NCI-H510A (cell line): Measurements from ENCODE around the gene VEPH1.
"Not testable (repeated sequence)": the region's sequence is repeated elsewhere in the genome, so short reads cannot be mapped to it uniquely, and the experiment has no call there.

ENCODE experiments used
- DNase-seq: peaks from one replicate; lab custom pipeline; 2025; lab: John Stamatoyannopoulos, UW

The VEPH1 gene

DNA sequence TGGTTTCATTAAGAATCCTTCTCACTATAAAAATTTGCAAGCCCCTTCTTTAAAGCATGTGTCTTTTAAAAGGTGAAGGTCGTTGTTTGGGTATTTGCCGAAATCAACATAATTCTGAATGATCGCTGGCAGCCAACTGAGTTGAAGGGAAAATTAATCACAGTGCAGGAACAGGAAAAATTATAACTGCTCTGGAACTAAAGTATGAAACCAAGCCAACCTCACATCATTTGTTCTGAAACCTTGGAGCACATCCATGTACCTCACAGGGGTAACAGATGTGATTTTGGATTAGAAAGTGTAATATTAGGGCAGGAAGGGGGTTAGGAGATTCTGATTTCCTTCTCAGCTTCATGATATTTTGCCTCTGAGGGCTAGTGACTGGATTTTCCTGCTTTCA lies 118.7 kb downstream of the VEPH1 start:
- DNase-seq: no peak

DNA sequence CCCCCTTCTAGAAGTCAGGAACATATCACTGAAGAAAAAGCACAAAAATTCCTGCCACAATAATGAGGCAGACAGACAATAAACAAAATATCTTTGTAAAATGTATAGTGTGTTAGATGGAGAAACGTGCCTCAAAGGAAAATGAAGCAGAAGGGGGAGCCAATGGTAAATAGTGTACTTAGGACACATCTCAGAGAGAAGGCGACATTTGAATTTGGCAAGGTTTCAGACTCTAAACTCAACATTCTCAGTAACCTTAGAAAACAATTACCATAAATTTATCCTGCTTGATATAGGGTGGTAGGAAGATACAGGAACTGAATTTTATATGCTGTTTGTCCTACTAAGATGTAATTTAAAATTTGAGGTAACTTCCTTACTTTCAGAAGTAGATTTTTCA lies 119.2 kb downstream of the VEPH1 start:
- DNase-seq: no peak

DNA sequence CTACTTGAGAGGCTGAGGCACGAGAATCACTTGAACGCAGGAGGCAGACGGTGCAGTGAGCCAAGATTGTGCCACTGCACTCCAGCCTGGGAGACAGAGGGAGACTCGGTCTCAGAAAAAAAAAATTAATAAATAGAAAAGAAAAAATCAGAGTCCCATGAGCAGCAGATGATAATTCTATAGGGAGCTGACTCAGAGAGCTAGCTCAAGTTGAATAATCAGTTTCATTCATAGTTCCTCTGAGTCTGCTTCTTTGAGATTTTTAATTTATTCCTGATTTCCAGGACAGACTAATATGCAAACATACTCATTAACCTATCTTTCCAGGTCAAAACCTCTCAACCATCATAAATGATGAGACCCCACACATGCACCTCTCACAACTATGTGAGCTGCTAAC lies 121.6 kb downstream of the VEPH1 start:
- no peak for DNase-seq

DNA sequence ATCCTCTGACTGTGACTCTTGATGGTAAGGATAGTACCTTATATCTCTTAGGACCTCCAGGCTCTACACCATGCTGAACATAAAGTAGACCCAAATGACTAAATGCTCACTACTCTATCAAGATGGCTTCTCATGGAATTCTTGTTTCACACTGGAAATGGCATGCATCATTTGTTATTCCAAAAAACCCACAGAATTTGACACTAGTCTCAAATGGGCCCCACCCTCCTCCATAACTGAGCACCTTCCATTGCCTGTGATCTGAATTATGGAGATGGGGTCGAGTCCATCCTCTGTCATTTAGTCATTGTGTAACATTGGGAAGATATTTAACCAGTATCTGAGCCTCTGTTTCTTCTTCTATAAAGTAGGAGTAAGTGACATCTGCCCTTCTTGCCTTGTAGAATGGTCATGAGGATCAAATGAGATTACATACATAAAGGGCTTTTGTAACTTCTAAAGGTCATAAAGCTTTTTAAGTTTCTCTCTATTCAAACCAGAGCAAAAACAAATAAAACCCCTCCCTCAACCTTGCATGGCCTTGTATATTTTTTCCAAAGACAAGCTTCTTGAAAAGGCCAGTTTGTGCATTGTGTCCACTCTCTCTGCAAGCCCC lies 123.6 kb downstream of the VEPH1 start:
- no peak for DNase-seq

DNA sequence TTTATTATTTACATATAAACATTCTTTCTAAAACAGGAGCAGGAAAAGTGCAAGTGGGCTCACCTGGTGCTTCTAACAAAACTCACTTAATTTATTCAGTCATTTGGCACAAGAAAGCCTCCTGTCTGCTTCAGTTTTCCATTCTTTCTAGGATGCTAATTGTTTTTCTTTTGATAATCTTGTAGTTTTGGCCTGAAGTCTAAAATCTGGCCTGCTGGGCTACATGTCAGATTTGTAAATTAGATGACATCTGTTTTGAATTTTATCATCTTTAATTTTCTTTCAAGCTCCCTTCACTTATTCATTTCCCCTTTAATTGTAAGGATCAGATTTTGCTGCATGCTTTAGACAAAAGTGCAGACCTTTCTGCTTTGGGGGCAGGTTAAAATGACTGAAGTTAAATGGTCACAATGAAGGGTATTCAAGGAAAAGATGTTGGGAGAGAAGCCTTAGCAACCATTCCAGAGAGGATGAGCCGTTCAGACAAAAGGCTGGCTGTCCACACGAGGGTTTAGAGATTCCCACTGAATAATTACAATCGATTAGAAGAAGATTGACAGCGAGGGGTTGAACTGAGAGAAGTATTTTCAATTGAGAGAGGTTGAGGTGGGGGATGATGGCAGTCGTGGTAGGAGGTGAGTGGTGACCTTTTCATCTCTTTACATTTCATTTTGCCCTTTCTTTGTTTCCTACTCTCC lies 126.5 kb downstream of the VEPH1 start:
- no peak for DNase-seq

DNA sequence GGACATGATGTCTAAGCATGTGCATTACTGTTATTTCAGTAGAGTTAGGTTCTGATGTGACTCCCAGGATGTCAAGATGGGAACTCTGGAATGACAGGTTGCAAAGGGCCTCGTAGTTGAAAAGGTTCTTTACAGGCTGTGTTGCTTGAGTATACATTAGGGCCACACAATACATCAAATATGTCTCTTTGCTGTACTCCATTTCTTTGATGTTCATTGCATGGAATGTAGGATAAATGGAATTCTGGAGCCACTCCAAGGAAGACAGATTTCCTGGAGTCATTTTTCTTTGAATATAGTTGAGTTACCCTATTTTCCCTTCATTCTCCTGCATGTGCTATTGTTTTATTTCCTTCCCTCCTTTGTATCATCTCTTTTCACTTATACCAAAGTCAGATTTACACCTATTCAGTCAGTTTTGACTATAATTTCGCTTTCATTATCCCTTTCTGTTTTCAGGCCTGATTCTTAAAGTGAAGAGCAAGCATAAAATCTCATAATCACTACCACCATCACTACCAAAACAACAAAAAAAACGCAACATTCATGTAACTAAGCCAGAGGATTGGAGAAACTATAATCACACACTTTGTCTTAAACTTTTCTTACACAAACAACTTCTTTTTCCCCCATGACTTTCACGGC lies 127.8 kb downstream of the VEPH1 start:
- DNase-seq: no peak

DNA sequence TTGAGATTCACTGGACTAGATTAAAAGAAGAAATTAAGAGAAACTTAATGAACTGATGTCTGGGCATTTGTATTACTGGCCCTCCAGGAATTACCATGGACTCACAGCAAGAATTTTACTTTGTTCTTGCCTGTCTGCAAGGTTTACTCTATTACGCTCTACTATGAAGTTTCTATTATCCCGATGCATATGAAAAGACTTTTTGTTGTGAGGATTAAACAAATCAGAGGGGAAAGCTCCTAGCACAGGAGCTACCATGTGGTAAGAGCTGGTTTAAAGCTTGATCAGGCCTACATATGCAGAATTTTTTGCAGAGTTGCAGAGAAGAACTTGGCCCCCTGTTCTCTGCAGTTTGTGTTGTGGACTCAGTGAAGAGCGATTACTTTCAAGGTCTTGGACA lies 128.3 kb downstream of the VEPH1 start:
- DNase-seq: no peak

DNA sequence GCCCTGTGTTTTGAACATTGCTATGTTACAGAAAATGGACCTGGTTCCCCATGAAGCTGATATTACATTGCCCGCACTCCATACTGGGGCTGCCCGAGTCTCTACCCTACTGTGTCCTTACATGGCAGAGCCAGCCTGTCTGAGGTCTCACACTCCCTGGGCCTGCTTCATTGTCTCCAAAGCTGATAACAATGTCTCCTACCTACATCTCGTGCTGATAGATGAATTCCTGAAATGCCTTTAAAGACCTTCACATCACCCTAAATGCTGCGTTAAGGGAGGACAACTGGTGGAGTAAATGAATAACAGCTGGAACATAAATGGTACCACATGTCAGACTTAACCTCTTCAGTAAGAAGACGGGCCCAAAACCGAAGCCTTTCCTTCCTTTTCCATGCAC lies 129.4 kb downstream of the VEPH1 start:
- DNase-seq: no peak

DNA sequence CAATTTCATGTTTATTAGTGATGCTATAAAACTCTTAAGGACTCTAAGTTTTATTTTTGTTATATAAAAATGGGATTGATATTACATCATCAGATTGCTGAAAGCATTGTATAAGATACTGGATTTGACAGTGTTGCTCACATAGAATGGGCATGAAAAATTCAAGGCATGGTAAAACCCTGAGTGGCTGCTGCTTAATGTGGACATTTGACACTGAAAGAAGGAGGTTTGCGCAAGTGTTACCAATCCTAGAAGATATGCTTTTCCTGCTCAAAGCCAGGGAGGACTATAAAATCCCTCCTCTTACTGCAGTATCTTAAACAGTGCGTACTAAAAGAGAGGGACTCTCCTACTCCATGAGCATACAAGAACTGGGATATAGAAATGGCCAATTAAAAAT lies 132.3 kb downstream of the VEPH1 start:
- DNase-seq: no peak

DNA sequence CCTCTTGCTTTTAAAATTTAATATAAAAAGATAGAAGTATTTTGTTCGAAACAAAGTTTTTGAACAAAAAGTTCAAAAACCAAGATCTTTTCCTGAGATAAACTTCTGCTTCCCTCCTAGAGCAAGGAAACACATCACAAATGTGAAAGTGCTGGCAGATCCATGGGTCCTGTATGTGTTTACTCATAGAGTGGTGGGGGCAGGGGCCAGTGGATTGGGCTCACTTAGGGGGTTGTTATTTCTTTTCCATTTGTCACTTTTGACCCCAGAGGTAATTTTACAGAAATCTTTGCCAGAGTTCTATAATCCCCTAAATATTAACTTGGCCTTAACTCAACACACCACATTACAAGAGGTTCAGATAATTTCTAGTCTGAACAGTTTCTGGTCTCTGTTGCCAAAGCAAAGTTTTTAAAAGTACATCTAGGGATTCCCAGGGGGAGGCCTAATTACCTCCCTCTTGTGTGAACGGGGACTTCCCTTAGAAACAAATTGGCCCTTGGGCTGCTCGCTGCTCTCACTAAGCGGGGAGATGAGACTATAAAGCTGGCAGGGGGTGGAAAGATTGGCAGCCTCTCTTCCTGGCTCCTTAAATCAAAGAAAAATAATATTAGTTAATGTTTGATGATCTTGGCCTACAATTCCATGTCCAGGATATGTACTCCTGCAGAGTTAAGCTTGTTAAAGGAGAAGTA lies 133.3 kb downstream of the VEPH1 start:
- no peak for DNase-seq

DNA sequence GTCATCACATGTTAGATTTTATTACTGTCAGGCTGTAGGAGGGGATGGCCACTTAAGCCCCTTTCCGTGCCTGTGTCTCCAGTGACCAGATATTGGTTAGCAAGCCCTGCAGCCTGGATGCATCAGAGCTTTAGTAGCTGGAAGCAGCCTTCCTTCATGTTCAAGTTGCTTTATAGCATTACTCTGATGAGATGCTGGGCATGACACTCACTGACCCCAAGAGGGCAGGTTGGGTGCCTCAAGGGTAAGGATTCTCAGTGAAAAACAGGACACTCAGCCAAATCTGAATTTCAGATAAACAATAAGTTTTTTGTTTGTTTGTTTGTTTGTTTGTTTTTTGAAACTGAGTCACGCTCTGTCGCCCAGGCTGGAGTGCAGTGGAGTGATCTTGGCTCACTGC lies 135.0 kb downstream of the VEPH1 start:
- DNase-seq: no peak

DNA sequence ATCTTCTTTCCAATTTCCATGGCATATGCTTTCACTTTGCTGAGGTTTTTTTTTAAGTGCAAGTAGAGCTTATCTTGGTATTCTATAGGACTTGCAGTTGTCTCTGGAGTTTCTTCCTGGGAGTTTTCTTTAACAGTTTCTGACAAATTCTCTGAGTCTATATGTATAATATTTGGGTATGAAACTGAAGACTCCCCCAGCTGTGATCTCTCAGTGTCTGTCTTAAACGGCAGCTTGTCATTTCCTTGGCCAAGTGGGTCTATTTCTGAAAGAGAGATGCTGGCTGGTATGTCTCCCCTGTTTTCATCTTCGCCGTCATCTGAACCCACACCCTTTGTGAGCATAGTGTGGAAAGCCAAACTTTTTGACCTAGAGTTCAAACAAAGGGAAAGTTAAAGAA lies 139.8 kb downstream of the VEPH1 start:
- no peak for DNase-seq

DNA sequence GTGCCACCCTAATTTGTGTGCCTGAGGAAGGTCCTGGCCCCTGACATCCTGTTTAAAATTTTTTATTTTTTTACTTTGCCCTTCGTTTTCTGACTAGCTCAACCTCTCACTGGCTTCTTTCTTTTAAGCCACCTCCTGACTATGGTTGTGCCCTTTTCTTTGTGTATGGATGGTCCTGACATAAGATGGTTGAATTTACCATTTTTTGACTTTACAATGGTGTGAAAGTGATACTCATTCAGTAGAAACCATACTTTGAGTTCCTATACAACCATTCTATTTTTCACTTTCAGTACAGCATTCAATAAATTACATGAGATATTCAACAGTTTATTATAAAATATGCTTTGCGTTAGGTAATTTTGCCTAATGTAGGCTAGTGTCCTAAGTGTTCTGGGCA lies 140.9 kb downstream of the VEPH1 start:
- no peak for DNase-seq

DNA sequence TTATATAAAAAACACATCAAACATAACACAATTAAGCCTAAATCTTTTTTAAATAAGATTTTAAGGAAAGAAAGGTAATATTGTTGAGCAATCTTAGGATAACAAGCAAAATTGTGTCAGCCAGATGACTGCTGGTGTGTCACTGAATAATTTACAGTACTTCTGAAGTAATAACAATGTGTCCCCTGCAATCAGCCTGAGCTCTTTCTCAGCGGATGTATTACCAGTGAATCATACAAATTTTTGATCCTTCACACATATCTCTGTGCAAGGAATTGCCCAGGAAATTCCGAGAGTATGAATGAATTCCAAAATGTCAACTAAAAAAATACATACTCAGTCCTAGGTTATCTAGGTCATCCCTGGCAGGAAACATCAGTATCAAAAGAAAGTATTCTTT lies 143.2 kb downstream of the VEPH1 start:
- no peak for DNase-seq

DNA sequence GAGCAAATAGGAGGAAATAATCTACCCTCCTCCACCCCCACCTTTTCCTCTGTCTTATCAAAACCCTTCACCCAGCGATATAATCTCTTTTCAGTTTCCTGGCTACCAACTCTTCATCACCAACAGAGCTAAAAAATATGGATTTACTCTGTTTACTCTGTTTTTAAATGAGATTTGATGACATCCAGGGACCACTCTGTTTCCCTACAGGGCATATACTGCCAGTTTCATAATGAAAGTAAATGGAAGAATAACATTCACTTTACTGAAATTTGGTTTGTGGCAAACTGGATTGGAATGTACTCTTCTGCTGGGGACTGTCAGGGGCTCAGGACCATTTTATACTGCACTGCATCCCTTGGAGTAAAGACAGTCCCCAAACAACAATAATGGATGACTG lies 146.7 kb downstream of the VEPH1 start:
- DNase-seq: no peak

DNA sequence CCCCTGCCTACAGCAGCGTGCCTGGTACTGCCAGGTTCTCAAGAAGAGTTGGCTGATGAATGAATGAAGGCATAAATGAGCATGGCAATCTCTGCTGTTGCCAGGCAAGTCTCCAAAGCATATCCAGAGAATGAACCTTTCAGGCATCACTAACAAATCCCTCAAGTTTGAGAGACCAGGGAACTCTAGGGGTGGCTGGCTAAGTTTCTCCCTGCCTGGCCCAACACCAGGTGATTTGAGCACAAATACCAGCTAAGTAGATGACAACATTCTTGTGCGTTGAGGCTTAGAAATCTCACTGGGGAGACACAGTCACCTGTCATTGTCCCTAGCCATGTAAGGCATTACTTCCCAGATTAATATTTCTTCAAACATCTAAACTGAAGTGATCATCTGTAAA lies 147.9 kb downstream of the VEPH1 start:
- no peak for DNase-seq

DNA sequence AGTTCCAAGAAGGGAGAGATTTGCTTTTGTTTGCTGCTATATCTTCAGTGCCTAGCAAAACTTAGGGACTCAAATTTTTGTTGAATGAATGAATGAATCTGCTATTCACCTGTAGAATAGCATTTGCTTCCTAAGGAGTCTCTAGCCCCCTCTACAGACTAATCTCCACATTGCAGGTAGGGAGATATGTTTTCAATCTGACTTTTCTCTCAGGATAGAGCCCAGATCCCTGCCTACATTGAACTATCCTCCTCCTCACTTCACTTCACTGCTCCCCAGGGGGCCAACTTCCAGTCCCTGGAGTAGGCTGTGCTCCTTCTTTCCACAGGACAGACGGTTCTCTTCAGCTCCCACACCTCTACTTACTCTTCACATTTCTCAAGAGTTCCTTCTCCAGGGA lies 148.5 kb downstream of the VEPH1 start:
- DNase-seq: no peak

DNA sequence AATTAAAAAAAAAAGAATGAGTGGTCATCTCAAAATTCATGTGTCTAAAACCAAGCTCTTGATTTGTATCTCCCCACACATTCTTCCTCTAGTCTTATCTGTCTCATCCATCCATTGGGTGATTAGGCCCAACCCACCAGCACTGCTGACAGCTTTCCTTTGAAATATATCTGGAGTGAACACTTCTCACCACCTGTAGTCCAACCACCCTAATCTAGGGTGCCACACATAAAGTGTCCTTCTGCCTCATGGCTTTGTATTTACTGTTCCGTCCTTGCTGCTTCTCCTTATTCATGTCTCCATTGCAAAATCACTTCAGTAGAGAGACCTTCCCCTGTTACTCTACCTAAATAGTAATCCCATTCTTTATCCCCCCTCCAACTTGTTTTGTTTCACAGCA lies 149.0 kb downstream of the VEPH1 start:
- no peak for DNase-seq

DNA sequence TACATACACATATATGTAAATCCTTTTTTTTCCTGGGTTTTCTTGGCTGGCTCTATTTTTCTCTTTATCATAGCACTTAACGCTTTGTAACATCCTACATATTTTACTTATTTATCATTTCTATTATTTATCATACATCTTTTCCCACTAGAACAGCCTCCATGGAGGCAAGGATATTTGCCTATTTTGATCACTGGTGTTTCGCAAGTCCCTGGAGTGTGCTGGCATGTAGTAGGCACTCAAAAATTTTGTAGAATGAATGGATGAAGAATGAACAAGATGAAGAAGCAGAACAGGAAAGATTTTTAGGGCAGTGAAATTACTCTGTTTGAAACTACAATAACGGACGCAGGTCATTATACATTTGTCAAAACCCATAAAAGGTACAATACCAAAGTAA lies 149.6 kb downstream of the VEPH1 start:
- DNase-seq: no peak

DNA sequence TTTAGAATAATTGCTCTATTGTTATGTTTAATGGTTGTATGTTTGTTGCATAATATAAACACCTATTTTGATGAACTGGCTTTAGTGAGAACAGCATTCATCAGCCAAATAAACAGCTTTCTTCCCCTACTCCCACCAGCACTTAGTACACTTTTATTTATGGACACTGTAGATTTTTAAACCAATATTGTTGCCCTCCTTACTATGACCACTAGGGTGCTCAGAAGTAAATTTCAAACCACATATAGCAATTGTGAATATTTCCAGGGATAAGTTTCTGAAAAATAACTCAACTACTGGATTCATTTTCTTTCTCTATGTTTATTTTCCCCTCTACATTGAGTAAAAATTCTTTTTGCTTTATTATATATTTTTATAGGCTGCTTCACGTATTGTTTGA lies 151.2 kb downstream of the VEPH1 start:
- DNase-seq: no peak

DNA sequence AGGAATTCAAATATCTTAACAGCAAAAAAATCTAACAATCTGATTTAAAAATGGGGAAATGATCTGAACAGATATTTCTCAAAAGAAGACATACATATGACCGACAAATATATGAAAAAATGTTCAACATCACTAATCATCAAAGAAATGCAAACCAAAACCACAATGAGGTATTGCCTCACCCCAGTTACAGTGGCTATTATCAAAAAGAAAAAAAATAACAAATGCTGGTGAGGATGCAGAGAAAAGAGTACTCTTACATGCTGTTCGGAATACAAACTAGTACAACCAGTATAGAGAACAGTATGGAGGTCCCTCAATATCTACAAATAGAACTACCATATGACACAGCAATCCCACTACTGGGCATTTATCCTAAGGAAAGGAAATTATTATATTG lies 152.6 kb downstream of the VEPH1 start:
- not testable (repeated sequence) for DNase-seq

DNA sequence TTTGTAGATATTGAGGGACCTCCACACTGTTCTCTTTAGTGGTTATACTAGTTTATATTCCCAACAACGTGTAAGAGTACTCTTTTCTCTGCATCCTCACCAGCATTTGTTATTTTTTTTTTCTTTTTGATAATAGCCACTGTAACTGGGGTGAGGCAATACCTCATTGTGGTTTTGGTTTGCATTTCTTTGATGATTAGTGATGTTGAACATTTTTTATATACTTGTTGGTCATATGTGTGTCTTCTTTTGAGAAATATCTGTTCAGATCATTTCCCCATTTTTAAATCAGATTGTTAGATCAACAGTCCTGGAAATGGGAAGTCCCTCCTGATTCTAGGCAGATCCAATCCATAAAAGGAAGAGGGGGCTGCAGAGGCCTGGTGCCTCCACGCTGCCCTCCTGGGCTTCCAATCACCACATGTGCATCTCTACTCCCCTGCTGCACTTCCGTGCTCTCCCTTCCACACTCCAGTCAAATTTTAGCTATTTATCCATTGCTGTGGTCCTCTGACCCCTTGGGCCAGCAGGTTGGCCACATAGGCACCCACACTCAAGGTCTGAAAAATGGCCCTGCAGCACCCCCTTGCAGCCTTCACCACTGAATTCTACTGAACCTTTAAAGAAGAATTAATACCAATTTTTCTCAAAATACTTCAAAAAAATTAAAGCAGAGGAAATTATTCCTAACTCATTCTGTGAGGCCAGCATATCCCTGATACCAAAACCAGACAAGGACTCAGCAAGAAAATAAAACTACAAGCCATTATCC lies 154.7 kb downstream of the VEPH1 start:
- not testable (repeated sequence) for DNase-seq
